Tibial artery (tissue), 4 donors: Measurements from ENCODE around the gene SRRM1.

Source experiments
- DNase-seq, 2 donors: peaks; one replicate each; pipeline ENCODE4 v3.0.0-alpha.2; 2019
- H3K27ac ChIP-seq, 2 donors: fragments of 200-600 bp; sonication (generic) in 1 of 2; 1 replicate in 1 of 2; 2 replicates in 1 of 2; pipeline ENCODE4 v1.5.1; 2018 to 2019; ENCODE audit warnings: mild to moderate bottlenecking in 1 of 2
- H3K27me3 ChIP-seq, 2 donors: fragments of 200-600 bp; sonication (generic) in 1 of 2; one replicate each; pipeline versions ENCODE4 v1.5.1 to v1.6.0; 2016 to 2019
- H3K36me3 ChIP-seq, 3 donors: fragments of 200-600 bp; sonication (generic) in 2 of 3; one replicate each; pipeline ENCODE4 v1.5.1; 2016 to 2019; ENCODE audit warnings: mild to moderate bottlenecking in 2 of 3
- H3K4me1 ChIP-seq, 4 donors: fragments of 200-600 bp; sonication (generic) in 2 of 4; 1 replicate in 3 of 4; 2 replicates in 1 of 4; pipeline ENCODE4 v1.5.1; 2016 to 2019
- H3K4me3 ChIP-seq, 2 donors: fragments of 200-600 bp; sonication (generic) in 1 of 2; 1 replicate in 1 of 2; 2 replicates in 1 of 2; pipeline ENCODE4 v1.5.1; 2018 to 2019; ENCODE audit warnings: mild to moderate bottlenecking in 2 of 2
- H3K9me3 ChIP-seq, 3 donors: fragments of 200-600 bp; sonication (generic) in 1 of 3; one replicate each; pipeline ENCODE4 v1.5.1; 2016 to 2019
- intact Hi-C: fragments of 100-400 bp; cut with DNase I; formaldehyde crosslinking; loops from one replicate; pipeline ENCODE4 v1.15.0; 2023; ENCODE audit warnings: low total_unique reads
- TF ChIP-seq, protein P1 (sequence below), 2 experiments: fragments of 200-600 bp in 1 of 2; fragments of 450-650 bp in 1 of 2; IDR thresholded peaks; one replicate each; pipeline ENCODE4 v1.5.1; 2017 to 2019; ENCODE audit warnings: antibody characterized with exemption in 2 of 2, mild to moderate bottlenecking in 1 of 2, moderate library complexity in 1 of 2

Gene SRRM1

DNA sequence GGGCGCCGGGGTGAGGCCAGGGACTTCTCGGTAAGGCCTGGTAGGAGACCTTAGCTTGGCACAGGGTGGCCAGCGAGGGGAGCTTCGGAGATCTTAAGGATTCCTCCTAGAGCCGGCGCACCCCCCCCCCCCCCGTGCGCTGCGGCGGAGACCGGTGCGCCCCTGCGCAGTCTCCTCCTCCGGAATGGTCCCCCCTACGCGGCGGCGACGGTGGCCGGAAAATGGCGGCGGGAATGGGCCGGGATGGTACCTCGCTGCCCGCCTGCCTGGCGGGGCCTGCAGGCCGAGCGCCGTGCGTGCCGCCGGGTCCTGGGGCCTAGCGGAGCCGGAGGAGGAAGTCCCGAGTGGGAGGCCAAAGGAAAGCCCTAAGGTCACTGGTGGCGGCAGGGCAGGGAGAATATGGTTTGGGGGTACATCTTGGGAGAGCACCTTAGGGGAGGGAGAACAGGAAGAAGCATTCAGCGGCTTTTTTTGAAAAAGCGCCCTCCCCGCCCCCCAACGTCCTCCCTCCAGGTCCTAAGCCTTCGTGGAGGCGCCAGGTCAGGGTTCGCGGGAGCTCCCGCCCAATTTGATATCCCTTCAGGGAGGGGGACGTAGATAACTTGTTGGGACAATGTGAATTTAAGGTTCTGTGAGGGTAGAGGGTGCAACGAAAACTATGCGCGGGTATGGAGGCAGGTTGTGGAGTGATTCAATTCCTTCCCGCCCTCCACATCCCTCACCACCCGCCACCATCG is 429 bp downstream of the SRRM1 start:
- Histone ChIP-seq H3K36me3 (peaks cover 21 to 28% (median 27%) of the 10 kb centered on the region in 3 donors), H3K9me3 (no peaks in the 10 kb centered on the region), H3K4me3 (peak overlapping the region; percentile 98 to 99), H3K27ac (peak overlapping the region; percentile 96 to 99), H3K4me1 (peaks cover 0 to 38% (median 26%) of the 10 kb centered on the region in 4 donors), H3K27me3 (no peaks in the 10 kb centered on the region)
- TF ChIP-seq, protein P1, sequence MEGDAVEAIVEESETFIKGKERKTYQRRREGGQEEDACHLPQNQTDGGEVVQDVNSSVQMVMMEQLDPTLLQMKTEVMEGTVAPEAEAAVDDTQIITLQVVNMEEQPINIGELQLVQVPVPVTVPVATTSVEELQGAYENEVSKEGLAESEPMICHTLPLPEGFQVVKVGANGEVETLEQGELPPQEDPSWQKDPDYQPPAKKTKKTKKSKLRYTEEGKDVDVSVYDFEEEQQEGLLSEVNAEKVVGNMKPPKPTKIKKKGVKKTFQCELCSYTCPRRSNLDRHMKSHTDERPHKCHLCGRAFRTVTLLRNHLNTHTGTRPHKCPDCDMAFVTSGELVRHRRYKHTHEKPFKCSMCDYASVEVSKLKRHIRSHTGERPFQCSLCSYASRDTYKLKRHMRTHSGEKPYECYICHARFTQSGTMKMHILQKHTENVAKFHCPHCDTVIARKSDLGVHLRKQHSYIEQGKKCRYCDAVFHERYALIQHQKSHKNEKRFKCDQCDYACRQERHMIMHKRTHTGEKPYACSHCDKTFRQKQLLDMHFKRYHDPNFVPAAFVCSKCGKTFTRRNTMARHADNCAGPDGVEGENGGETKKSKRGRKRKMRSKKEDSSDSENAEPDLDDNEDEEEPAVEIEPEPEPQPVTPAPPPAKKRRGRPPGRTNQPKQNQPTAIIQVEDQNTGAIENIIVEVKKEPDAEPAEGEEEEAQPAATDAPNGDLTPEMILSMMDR (IDR thresholded peaks at IDR 0.05), result no peak
- intact Hi-C loops, result loop anchor here (10.0 kb wide), 1 partner anchor 581 kb away; no protein-coding TSS in a partner anchor
- DNase-seq, result no peak

DNA sequence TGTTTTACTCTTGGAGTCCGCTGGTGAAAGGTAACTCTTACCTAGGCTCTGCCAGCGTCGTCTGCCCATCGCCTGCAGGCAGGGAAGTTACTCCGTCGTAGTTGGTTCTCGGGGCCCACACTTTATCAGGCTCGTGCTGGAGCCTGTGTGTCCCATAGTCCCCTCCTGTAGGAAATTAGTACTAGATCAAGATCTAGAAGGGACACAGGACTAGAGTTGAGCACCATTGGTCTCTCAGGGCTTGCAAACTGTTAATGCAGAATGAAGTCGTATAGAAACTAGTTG is 940 bp downstream of the SRRM1 start:
- Histone ChIP-seq H3K27me3 (no peaks in the 10 kb centered on the region), H3K4me3 (peak overlapping the region; percentile 98 to 99), H3K9me3 (no peaks in the 10 kb centered on the region), H3K27ac (peak overlapping the region; percentile 96 to 99), H3K4me1 (peaks cover 0 to 38% (median 26%) of the 10 kb centered on the region in 4 donors), H3K36me3 (peaks cover 26 to 33% (median 32%) of the 10 kb centered on the region in 3 donors)
- TF ChIP-seq, protein P1 (IDR thresholded peaks at IDR 0.05), result no peak
- intact Hi-C loops, result loop anchor here (10.0 kb wide), 1 partner anchor 581 kb away; no protein-coding TSS in a partner anchor
- no peak for DNase-seq

DNA sequence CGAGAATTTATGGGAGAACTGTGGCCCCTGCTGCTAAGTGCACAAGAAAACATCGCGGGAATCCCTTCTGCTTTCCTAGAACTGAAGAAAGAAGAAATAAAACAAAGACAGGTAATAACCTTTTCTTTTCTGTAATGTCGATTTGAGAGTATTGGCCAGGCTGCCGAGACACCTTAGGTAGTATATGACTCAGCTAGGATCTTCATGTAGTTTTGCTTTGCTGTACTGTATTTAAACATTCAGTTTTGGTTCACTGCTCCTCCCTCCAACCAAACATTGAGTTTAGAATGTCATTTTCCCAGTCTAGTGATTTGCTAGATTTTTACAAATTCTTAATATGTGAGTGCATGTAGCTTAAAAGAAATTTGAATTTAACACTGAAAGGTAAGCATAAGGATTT is 5.8 kb downstream of the SRRM1 start:
- no peaks in the 10 kb centered on the region for H3K27me3 ChIP-seq

DNA sequence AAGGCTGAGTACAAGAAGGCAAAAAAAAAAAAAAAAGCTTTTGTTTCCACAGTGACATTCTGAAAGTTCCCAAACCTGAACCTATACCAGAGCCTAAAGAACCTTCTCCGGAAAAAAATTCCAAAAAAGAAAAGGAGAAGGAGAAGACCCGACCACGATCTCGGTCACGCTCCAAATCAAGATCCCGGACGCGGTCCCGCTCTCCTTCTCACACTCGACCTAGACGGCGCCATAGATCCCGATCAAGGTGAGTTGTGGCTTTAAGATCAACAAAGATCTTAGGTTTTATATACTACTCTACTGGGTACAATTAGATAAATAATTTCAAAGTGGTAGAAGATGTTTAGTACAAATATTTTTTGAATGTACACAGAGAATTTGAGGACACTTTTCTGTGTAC is 9.3 kb downstream of the SRRM1 start:
- TF ChIP-seq, protein P1 (IDR thresholded peaks at IDR 0.05), result no peak
- Histone ChIP-seq H3K27ac (no peak overlapping the region), H3K36me3 (peaks cover 96 to 100% (median 100%) of the 10 kb centered on the region in 3 donors), H3K27me3 (no peaks in the 10 kb centered on the region), H3K9me3 (no peaks in the 10 kb centered on the region), H3K4me3 (no peak overlapping the region), H3K4me1 (peaks cover 0 to 1% (median 0%) of the 10 kb centered on the region in 4 donors)
- DNase-seq, result no peak
- intact Hi-C loops, result no loop called here

More for the DNA sequence above, 5.8 kb downstream of the SRRM1 start:
- Histone ChIP-seq H3K27ac (no peak overlapping the region), H3K4me3 (no peak overlapping the region), H3K9me3 (no peaks in the 10 kb centered on the region), H3K4me1 (peaks cover 0 to 24% (median 20%) of the 10 kb centered on the region in 4 donors), H3K36me3 (peaks cover 74 to 82% (median 81%) of the 10 kb centered on the region in 3 donors)
- TF ChIP-seq, protein P1 (IDR thresholded peaks at IDR 0.05), result no peak
- DNase-seq, result no peak
- intact Hi-C loops, result loop anchor here (10.0 kb wide), 1 partner anchor 576 kb away; no protein-coding TSS in a partner anchor

DNA sequence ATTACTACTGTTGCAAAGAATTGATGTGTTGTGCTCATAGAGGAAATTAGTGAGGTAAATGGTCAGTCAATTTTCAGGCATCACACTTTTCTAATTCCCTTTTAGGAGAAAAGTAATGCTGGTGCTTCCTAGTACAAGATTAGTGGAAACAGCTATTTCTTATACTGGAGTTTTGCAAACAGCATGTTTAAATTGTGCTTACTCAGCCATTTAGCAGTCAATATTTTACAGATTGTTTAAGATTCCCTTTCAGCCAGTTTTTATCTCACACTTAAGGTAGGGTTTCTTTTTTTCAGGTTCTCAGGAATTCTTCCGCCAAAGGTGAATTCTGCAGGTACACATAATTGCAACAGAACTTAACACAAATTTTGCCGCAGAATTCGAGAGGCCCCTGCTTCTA is 10.9 kb downstream of the SRRM1 start:
- Histone ChIP-seq H3K27ac (no peak overlapping the region), H3K27me3 (no peaks in the 10 kb centered on the region), H3K4me1 (no peaks in the 10 kb centered on the region), H3K9me3 (no peaks in the 10 kb centered on the region), H3K36me3 (peaks cover 88 to 100% (median 100%) of the 10 kb centered on the region in 3 donors), H3K4me3 (no peak overlapping the region)
- DNase-seq, result no peak
- TF ChIP-seq, protein P1 (IDR thresholded peaks at IDR 0.05), result no peak
- intact Hi-C loops, result no loop called here
